Skin epidermis (tissue), 12 donors: ENCODE data around the gene SUSD5.

ENCODE experiments used
- H3K27ac ChIP-seq, 21 experiments: fragments of 200-600 bp; sonication (generic) in 11 of 21; one replicate each; pipeline ENCODE4 v1.5.0; 2020; ENCODE audit warnings: mild to moderate bottlenecking in 3 of 21, inconsistent platforms in 2 of 21, moderate library complexity in 2 of 21
- H3K4me3 ChIP-seq, 7 experiments: fragments of 200-600 bp; sonication (generic) in 2 of 7; one replicate each; pipeline ENCODE4 v1.5.0; 2020; ENCODE audit warnings: inconsistent platforms in 2 of 7, mild to moderate bottlenecking in 2 of 7, moderate library complexity in 1 of 7

Gene SUSD5

DNA sequence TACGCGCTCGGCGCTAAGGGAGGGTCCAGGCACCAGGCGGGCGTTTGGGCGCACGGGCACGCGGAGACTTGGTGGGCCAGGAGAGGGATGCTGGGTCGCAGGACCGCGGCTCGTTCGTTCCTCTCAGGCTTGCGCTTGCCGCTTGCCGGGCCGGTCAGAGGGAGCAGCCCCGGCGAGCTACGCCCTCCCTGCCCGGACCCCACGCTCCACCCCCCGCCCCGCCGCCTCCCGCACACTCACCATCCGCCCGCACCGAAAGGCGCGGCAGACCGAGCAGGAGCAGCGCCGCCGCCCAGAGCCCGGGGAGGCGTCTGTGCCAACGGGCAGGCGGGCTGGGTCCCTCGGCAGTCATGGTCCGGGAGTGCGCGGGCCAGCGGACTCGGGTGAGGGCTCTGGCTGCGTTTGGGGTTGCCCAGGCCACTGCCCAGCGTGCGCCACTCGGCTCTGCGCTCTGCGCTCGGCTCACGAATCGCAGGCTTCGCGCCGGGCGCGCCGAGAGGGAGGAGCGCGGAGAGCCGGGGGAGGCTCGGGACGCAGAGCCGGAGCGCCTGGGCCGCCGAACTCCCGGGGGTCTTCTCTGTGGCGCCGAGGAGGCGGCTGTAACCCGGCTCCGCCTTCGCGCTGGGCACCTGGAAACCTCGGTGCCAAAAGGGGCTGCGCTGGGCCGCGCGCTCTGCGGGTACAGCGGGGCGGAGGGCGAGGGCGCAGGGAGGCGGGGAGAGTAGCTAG, at the start of gene SUSD5:
Gene SUSD5, minus strand, starts transcription at position 365 of the 729 bp plus-strand sequence. Its CDS starts 13 bp downstream, at position 352.
- peak within 1 kb of the TSS; percentile 24 to 53 (median 34) for H3K4me3 ChIP-seq
- peak within 1 kb of the TSS in 3 of 21 experiments; percentile 10 to 34 (median 12) for H3K27ac ChIP-seq

DNA sequence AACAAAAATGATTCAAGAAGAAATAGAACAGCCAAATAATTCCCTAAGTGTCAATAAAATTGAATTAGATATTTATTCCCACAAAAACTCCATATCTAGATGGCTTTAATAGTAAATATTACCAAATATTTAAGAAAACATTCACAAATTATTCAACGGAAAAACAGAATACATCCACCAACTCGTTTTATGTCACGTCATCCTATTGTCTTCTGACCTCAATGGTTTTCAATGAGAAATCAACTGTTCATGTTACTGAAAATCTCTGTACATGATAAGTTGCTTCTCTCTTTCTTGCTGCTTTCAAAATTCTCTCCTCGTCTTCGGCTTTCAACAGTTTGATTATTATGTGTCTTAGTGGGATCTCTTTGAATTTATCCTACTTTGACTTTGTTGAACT, 41.5 kb upstream of the SUSD5 start:
- Histone ChIP-seq H3K27ac (no peak overlapping the region), H3K4me3 (no peak overlapping the region)

DNA sequence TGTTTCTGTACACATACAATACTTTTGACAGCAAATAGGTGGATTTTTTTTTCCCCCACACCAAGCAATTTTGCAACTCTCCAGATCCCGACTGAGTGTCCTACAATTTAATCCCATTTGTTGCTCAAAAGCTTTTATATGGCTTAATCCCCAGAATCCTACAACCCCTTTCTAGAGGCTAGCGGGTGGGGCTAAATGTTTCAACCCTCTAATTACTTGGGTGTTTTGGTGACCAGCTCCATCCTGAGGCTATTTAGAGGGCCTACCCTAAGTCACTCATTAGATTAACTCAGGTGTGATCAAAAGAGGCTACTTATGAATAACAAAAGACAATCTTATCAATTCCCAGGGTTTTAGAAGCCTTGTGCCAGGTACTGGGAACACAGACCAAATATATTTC, 37.6 kb upstream of the SUSD5 start:
- Histone ChIP-seq H3K27ac (no peak overlapping the region), H3K4me3 (no peak overlapping the region)

DNA sequence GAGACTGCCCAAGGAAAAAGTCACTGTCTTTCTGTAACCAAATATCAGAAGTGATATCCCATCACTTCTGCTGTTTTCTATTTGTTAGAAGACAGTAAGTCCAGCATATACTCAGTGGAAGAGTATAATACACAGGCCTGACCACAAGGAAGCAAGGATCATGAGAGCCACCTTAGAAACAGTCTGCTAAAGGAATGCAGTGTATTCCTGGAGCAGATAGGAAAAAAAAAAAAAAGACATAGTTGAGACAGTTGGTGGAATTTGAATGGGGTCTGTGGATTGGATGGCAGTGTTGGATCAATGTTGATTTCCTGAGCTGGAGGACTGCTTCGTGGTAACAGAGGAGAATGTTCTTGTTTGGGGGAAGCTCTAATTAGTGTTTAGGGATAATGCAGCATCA, 32.1 kb upstream of the SUSD5 start:
- Histone ChIP-seq H3K27ac (no peak overlapping the region), H3K4me3 (no peak overlapping the region)

DNA sequence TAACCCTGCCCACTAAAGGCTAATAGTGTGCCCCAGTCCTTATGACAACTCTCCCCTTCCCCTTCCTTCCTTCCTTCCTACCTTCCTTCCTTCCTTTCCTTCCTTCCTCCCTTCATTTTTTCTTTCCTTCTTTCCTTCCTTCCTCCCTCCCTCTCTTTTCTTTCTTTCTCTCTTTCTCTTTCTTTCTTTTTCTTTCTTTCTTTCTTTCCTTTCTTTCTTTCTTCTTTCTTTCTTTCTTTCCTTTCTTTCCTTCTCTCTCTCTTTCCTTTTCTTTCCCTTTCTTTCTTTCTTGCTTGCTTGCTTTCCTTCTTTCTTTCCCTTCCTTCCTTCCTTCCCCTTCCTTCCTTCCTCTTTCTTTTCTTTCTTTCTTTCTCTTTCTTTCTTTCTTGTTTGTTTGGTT, 28.2 kb upstream of the SUSD5 start:
- no peak overlapping the region for H3K4me3 ChIP-seq

DNA sequence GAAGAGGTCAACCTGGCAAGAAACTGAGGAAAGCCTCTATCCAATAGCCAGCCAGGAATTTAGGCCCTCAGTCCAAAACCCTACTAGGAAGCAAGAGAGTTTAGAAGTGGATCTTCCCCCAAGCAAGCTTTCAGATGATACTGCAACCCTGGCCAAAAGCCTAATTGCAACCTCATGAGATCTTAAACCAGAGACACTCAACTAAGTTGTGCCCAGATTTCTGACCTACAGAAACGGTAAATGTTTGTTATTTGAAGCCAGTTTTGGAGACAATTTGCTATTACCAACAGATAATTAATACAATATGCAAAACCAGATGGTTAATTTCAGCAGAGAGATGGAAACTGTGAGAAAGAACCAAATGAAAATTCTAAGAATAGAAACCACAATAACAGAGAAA, 21.7 kb upstream of the SUSD5 start:
- Histone ChIP-seq H3K4me3 (no peak overlapping the region), H3K27ac (no peak overlapping the region)

More for the DNA sequence above, 28.2 kb upstream of the SUSD5 start:
- no peak overlapping the region for H3K27ac ChIP-seq

DNA sequence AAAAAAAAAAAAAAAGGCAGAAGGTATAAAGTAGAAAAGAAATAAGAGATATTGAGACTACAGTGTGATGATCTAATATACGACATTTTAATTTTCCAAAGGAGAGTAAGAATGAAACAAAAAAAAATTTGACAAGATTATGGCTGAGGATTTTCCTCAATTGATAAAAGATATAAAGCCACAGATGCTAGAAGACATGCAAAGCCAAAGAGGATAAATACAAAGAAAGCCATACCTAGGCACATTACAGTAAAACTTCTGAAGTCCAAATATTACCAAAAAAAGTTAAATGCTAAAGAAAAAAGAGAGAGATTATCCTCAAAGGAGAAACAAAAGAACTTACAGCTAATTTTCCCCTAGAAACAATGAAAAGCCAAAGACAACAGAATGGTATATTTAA, 20.3 kb upstream of the SUSD5 start:
- Histone ChIP-seq H3K4me3 (no peak overlapping the region), H3K27ac (no peak overlapping the region)

DNA sequence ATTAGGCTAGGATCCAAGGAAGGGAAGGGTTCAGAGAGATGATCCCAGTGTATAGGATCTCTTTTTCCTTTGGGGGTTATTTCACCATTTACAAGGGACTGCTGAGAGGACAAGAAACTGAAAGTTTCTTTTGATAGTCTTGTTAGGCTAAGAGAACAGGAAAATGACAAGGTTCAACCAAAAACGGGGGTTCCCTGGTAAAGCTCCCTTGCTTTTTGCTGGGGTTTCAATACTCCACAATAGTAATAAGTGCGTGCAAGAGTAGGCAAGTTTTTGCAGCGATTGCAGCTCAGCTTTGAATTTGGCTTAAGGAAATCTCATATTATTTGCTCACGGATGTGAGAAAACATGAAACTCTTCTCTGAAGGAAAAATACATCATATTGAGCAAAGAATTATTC, 18.8 kb upstream of the SUSD5 start:
- H3K27ac ChIP-seq, result no peak overlapping the region

DNA sequence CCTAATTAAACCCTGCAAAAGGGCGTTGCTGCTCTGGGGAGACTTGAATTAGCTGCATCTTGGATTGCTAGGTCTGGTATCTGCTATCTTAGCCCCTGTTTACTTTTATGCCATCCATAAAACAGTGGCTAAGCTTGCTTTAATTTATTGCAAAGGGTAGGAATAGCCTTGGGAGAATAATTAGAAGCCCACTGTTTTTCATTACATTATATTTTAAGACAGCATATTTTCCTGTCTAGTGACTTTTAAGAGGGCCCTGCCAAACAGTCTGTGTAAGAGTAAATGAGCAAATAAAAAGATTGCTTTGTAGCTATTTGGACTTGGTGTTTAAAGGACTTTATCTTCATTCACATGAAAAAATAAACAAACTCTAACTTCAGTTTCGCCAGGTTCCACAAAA, 17.4 kb upstream of the SUSD5 start:
- no peak overlapping the region for H3K4me3 ChIP-seq
- no peak overlapping the region for H3K27ac ChIP-seq

More for the DNA sequence above, 18.8 kb upstream of the SUSD5 start:
- no peak overlapping the region for H3K4me3 ChIP-seq

DNA sequence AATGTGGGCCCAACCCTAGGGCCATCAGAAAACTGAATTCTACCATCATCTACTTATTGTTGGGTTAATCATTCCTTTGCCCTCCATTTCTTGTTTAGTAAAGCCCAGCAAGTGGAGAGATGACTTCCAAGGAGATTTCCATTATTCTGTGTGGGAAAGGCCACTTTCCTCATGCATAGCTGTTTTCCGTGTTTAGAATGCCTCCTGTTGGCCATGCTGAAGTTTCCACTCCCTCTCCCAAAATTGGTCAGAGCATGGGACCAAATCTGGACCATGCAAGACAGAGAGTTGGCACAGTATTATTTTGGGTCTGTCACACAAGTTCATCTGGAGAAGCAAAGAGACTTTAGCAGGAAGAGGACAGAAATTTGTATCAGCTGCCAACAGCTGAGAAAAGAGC, 15.3 kb upstream of the SUSD5 start:
- Histone ChIP-seq H3K4me3 (no peak overlapping the region), H3K27ac (no peak overlapping the region)

DNA sequence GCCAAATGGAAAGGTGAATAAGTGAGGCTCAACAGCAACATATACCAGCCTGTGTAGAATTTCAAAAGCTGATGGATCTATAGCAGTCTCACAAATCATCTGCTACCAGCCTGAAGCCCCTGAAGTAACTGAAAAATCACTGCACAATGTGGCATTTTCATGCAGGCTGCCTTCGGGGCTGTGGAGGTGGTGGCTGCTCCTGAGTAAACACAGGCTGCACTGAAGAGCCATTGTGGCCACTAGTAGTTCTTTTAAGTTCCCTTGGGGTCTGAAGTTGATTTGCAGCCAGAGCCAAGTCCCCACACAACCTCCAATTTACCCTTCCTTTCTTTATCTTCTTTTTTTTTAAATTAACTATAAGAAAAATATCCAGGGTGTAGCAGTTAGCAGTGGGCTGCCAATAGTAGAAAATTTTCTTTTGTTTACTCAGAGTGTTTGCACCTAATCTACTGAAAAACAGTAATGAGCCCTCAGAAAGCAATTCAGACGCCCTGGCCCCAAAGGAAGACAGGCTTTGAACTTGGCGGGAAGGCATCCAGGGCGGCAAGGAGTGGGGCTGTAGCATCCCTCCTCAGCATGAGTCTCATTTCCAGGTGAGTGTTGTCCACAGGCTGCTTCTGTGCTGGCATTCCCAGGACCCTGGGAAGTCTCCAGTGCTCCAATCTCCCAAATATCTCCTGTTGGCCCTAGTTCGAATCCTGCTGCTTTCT, 13.3 kb upstream of the SUSD5 start:
- Histone ChIP-seq H3K27ac (no peak overlapping the region), H3K4me3 (no peak overlapping the region)

DNA sequence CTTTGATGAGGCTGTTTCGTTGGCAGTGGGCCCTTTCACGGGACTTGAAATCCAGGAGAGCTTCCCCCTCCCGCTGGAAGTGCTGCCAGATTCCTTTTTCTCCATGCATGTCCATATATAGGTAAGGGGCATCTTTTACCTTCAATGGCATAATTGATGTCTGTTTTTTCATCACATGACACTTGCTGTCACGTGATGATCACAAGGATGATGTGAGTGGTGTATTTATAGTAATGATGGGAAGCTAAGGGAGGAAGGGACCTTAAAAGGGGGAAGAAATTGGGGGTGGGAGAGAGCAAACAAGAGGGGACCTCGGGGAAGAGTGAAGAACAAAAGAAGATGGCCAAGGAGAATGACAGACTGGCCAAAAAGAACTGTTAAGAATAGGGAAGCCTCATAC, 11.3 kb upstream of the SUSD5 start:
- H3K27ac ChIP-seq, result no peak overlapping the region
- H3K4me3 ChIP-seq, result no peak overlapping the region

DNA sequence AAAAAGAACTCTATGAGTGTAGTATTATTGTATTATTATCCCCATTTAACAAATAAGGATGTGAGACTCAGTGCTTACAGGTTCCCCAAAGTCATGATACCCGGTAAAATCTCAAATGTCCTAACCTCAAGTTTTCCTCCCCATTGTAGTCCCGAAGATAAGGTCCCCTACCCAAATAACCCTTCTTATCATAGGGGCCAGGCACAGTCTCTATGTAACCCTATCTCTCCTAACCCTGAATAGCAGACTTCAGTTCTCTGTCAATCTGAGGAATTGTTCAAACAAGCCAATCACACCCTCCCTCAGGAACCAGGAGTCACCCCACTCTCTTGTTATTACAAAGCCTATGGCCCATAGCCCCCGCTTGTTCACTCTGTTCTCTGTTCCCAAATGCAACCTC, 10.5 kb upstream of the SUSD5 start:
- no peak overlapping the region for H3K4me3 ChIP-seq
- no peak overlapping the region for H3K27ac ChIP-seq

DNA sequence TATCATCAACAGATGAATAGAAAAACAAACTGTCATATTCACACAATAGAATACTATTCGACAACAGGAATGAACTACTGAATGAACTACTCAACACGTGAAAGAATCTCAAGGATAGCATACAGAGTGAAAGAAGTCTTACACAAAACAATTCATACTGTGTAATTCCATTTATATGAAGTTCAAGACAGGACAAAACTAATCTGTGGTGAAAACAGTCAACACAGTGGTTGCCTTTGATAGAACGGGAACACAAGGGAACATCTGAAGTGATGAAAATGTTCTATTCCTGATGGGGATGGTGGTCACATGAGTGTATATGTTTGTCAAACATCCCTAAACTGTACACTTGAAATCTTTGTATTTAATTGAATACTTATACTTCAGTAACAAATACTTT, 2.6 kb upstream of the SUSD5 start:
- no peak overlapping the region for H3K27ac ChIP-seq
- H3K4me3 ChIP-seq, result no peak overlapping the region

DNA sequence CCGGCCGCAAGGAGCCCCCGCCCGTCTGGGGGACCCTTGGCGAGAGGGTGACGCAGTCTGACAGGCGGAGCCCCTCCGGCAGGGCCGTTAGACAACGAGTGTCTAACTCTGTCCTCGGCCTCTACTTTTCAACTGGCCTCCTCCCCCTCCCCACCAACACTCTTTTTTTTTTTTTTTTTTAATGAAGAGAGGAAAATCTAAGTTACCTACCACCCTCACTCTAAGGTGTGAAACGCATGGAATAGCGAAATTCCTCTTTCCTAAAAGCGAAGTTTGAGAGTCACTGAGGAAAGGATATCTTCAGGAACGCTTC, 521 bp upstream of the SUSD5 start:
- Histone ChIP-seq H3K4me3 (peak overlapping the region; percentile 24 to 53 (median 34)), H3K27ac (peak overlapping the region in 2 of 21 experiments; percentile 12 to 34)

DNA sequence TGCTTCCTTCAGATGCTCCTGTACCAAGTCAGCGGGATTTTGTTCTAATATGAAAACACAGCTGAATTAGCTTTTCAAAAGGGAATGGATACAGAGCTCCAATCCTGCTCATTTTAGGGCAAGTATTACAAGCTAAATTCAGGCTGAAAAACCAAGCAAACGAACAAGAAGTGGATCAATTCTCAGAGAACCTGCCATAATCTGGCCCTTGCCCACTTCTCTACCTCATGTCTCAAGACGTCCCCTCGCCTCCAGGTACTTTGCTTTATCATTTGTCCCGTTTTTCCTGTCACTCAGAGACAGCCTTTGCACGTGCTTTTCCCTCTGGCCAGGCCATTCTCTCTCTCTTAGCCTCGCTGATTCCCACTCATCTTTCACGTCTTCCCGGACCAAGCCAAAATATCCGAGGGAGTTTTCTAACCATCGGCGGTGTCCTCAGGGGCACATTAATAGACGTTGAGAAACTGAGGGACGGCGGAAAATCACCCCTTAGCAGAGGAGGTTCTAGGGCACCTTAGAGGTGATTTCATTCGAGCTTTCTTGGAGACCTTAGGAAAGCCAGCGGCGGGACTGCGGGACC, 654 bp downstream of the SUSD5 start:
- peak overlapping the region in 2 of 21 experiments; percentile 10 to 34 for H3K27ac ChIP-seq
- peak overlapping the region; percentile 24 to 53 (median 34) for H3K4me3 ChIP-seq

DNA sequence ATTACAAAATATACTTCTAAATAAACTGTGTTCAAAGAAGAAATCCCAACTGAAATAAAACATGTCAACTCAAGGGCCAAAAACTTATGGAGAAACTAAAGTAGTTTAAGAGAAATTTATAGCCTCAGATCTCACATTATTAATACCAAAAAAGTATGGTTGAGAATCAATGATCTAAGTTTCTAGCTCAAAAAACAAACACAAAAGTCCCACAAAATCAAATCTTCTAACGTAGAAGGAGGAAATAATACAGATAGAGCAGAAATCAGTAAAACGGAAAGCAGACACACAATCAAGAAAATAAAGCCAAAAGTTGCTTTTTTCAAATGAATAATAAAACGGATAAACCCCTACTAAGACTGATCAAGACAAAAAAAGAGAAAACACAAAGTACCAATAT, 2.9 kb downstream of the SUSD5 start:
- Histone ChIP-seq H3K4me3 (no peak overlapping the region), H3K27ac (no peak overlapping the region)

DNA sequence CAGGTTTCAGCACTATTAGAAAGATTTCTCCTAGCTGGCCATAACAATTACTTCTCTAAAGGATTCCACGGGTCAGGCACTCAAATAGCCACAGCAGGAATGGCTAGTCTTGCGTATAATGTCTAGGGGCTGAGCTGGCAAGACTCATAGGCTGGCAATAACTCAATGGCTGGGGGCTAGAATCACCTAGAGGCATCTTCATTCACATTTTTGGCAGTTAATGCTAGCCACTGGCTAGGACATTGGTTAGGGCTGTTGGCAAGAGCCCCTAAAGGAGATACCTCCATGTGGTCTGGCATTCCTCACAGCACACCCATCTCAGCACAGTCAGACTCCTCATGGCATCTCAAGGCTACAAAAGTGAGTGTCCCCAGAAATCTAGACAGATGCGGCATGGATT, 6.2 kb downstream of the SUSD5 start:
- Histone ChIP-seq H3K27ac (no peak overlapping the region), H3K4me3 (no peak overlapping the region)

DNA sequence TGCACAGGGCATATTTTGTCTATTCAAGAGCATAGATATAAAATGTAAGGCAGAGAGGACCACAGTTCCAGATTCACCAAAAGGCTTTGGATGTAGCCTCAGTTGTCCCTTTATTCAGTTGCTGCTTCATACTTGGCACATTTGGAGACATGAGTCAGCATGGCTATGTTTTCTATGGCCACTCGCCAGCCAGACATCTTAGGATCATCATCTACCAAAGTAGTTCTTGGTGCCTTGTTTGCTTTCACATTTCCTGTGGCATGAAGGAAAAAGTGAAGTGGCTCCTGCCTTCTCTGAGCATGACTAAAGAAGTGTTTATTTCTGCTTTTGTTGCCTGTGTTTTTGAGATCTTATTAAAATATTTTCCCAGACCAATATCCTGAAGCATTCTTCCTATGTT, 7.2 kb downstream of the SUSD5 start:
- H3K27ac ChIP-seq, result no peak overlapping the region
- no peak overlapping the region for H3K4me3 ChIP-seq

DNA sequence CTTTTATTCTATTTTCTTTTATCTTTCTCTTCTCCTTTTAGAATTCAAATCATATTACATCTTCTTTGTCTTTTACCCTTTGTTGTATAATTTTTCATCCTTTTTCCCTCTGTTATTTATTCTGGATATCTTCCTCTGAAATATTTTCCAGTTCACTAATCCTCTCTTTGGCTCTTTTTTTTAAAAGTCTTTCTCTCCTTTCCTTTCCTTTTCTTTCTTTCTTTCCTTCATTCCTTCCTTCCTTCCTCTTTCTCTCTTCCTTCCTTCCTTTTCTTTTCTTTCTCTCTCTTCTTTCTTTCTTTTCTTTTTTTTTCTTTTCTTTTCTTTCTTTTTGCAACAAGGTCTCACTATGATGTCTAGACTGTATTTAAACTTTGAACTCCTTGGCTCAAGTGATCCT, 9.3 kb downstream of the SUSD5 start:
- Histone ChIP-seq H3K27ac (no peak overlapping the region), H3K4me3 (no peak overlapping the region)

DNA sequence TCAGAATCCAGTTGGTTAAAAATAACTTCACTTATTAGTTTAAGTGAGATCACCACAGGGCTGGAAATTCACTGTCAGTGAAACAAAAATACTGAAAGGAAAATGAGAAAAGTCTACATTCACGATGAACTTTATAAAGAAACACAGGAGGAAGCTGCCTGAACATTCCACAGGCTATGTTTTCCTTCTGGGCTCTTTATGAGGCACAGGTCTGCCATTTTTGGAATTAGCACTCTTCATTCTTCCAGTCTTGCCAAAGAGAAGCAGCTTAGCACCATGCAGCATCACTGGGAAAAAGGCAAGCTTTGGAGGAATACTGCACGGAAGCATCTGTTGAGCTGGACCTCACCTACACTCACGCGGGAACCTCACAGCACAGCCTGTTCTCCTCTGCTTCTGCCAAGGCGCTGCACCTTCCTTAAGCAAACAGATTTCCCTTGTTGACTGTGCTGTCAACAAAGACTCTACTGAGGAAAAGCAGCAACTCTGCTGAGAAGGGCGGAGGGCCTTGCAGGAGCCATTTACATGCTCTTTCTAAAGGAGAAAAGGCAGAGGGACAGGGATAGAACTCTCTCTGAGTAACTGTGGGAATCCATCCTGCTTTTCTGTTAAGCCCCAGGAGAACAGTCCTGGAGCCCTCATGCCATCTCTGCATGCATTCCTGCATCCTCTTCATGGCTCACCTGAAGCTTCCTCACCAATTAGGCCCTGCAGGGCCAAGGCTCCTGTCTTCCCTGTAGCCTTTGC, 15.7 kb downstream of the SUSD5 start:
- Histone ChIP-seq H3K4me3 (no peak overlapping the region), H3K27ac (no peak overlapping the region)
